Endothelial cell of umbilical vein (primary cell): ENCODE measurements around the gene SAP30.

Source experiments
- CTCF ChIP-seq, 2 donors: IDR thresholded peaks; 1 replicate in 1 of 2; 2 replicates in 1 of 2; pipeline ENCODE4 v1.5.1; 2011; ENCODE audit warnings: low read length in 2 of 2, mild to moderate bottlenecking in 2 of 2, moderate library complexity in 2 of 2, control low read depth in 1 of 2, inconsistent platforms in 1 of 2, low read depth in 1 of 2; ENCODE audit not compliant: insufficient read depth in 1 of 2; ENCODE audit errors: extremely low read depth in 1 of 2
- EZH2 ChIP-seq: IDR thresholded peaks from 2 replicates; pipeline ENCODE4 v1.6.1; 2012; ENCODE audit warnings: borderline replicate concordance, low read depth, mild to moderate bottlenecking, moderate library complexity, low read length, inconsistent platforms; ENCODE audit not compliant: severe bottlenecking
- FOS ChIP-seq: IDR thresholded peaks from 2 replicates; pipeline ENCODE4 v1.6.1; 2011; ENCODE audit warnings: mild to moderate bottlenecking, low read length, moderate library complexity, borderline replicate concordance; ENCODE audit not compliant: insufficient read depth
- POLR2A ChIP-seq: IDR thresholded peaks from 2 replicates; pipeline ENCODE4 v1.6.1; 2012; ENCODE audit warnings: low read depth, mild to moderate bottlenecking, control low read depth, low read length

GRCh38 chr4:173420801-173421200, 50.0 kb downstream of the SAP30 start:
- TF ChIP-seq FOS (no peak), POLR2A (no peak), CTCF (IDR thresholded peaks at IDR 0.05; ENCODE audit: extremely low read depth in 1 of 2, insufficient read depth in 1 of 2, low read depth in 1 of 2, low read length in 2 of 2) (no peak), EZH2 (no peak)
